Neuronal stem cell (in vitro differentiated cells): ENCODE measurements around the gene C4A.
"Not testable (repeated sequence)": the region's sequence is repeated elsewhere in the genome, so short reads cannot be mapped to it uniquely, and the experiment has no call there.

ENCODE experiments used
- DNase-seq: peaks from one replicate; pipeline ENCODE4 v3.0.0-alpha.2; 2013; ENCODE audit warnings: low spot score
- H2AFZ ChIP-seq: one replicate; pipeline ENCODE4 v1.6.1; 2013; ENCODE audit warnings: mild to moderate bottlenecking, low read length, inconsistent platforms
- H2AK5ac ChIP-seq: 2 replicates; pipeline ENCODE4 v1.6.1; 2013; ENCODE audit warnings: low read depth, mild to moderate bottlenecking, inconsistent platforms, low read length, moderate library complexity, mixed read lengths
- H2BK120ac ChIP-seq: 2 replicates; pipeline ENCODE4 v1.6.1; 2013; ENCODE audit warnings: low read depth, mild to moderate bottlenecking, inconsistent platforms, low read length, moderate library complexity, mixed read lengths
- H2BK12ac ChIP-seq: one replicate; pipeline ENCODE4 v1.6.1; 2013; ENCODE audit warnings: low read length, inconsistent platforms
- H2BK15ac ChIP-seq: 2 replicates; pipeline ENCODE4 v1.6.1; 2013; ENCODE audit warnings: mild to moderate bottlenecking, low read length, inconsistent platforms, mixed read lengths
- H2BK5ac ChIP-seq: one replicate; pipeline ENCODE4 v1.6.1; 2013; ENCODE audit warnings: inconsistent platforms, mild to moderate bottlenecking, low read length, moderate library complexity
- H3K14ac ChIP-seq: one replicate; pipeline ENCODE4 v1.6.1; 2013; ENCODE audit warnings: low read length, inconsistent platforms
- H3K18ac ChIP-seq: 2 replicates; pipeline ENCODE4 v1.6.1; 2013; ENCODE audit warnings: low read length, inconsistent platforms
- H3K23ac ChIP-seq: 2 replicates; pipeline ENCODE4 v1.6.1; 2013; ENCODE audit warnings: low read depth, mild to moderate bottlenecking, mixed read lengths, low read length, inconsistent platforms; ENCODE audit not compliant: poor library complexity
- H3K27ac ChIP-seq: replicated peaks from 3 replicates; pipeline ENCODE4 v1.5.1; 2013; ENCODE audit warnings: low read length, inconsistent platforms
- H3K27me3 ChIP-seq, 3 experiments: 2 replicates each; pipeline ENCODE4 v1.6.1; 2013; ENCODE audit warnings: low read length in 3 of 3, mild to moderate bottlenecking in 2 of 3, inconsistent platforms in 1 of 3, low read depth in 1 of 3, mixed read lengths in 1 of 3, moderate library complexity in 1 of 3; ENCODE audit not compliant: control insufficient read depth in 3 of 3, insufficient read depth in 3 of 3
- H3K36me3 ChIP-seq, 2 donors: replicated peaks in 1 of 2; 2 replicates each; pipeline ENCODE4 v1.6.1; 2013; ENCODE audit warnings: low read length in 2 of 2; ENCODE audit not compliant: control insufficient read depth in 2 of 2, insufficient read depth in 2 of 2
- H3K4ac ChIP-seq: 2 replicates; pipeline ENCODE4 v1.6.1; 2013; ENCODE audit warnings: inconsistent platforms, mild to moderate bottlenecking, low read length, moderate library complexity
- H3K4me1 ChIP-seq, 2 donors: 1 replicate in 1 of 2; 2 replicates in 1 of 2; pipeline ENCODE4 v1.6.1; 2013; ENCODE audit warnings: low read length in 2 of 2, low read depth in 1 of 2; ENCODE audit not compliant: control insufficient read depth in 2 of 2, insufficient read depth in 1 of 2
- H3K4me2 ChIP-seq: one replicate; pipeline ENCODE4 v1.6.1; 2013; ENCODE audit warnings: mild to moderate bottlenecking, low read length, inconsistent platforms; ENCODE audit not compliant: insufficient read depth, poor library complexity, severe bottlenecking
- H3K4me3 ChIP-seq, 2 donors: 2 replicates each; pipeline ENCODE4 v1.5.1; 2013; ENCODE audit warnings: low read length in 2 of 2, mild to moderate bottlenecking in 2 of 2, inconsistent platforms in 1 of 2, moderate library complexity in 1 of 2
- H3K79me1 ChIP-seq: one replicate; pipeline ENCODE4 v1.6.1; 2013; ENCODE audit warnings: low read depth, mild to moderate bottlenecking, inconsistent platforms, low read length, moderate library complexity
- H3K9ac ChIP-seq: one replicate; pipeline ENCODE4 v1.6.1; 2013; ENCODE audit warnings: mild to moderate bottlenecking, low read depth, low read length, inconsistent platforms; ENCODE audit not compliant: poor library complexity
- H3K9me3 ChIP-seq, 2 donors: replicated peaks in 1 of 2; 2 replicates each; pipeline versions ENCODE3 to v1.6.1; 2013; ENCODE audit warnings: low read length in 2 of 2, mild to moderate bottlenecking in 2 of 2, inconsistent platforms in 1 of 2, low read depth in 1 of 2, mixed read lengths in 1 of 2, moderate library complexity in 1 of 2; ENCODE audit not compliant: control insufficient read depth in 2 of 2, insufficient read depth in 1 of 2
- H4K8ac ChIP-seq: one replicate; pipeline ENCODE4 v1.6.1; 2013; ENCODE audit warnings: low read depth, mild to moderate bottlenecking, inconsistent platforms, low read length, moderate library complexity
- H4K91ac ChIP-seq: one replicate; pipeline ENCODE4 v1.6.1; 2013; ENCODE audit warnings: low read length, low read depth, mild to moderate bottlenecking, inconsistent platforms; ENCODE audit not compliant: poor library complexity
- WGBS, 2 donors: extraction: QIAGEN DNeasy Blood & Tissue Kit; methylation state at CpG; one replicate each; pipeline ENCODE4 v1.1.7; 2013; ENCODE audit warnings: missing lambda C conversion rate in 2 of 2, mixed read lengths in 1 of 2; ENCODE audit not compliant: insufficient read length in 2 of 2, insufficient replicate concordance in 1 of 2; ENCODE audit errors: extremely low coverage in 2 of 2; 5-methylcytosine and 5-hydroxymethylcytosine counted together

Gene C4A

DNA sequence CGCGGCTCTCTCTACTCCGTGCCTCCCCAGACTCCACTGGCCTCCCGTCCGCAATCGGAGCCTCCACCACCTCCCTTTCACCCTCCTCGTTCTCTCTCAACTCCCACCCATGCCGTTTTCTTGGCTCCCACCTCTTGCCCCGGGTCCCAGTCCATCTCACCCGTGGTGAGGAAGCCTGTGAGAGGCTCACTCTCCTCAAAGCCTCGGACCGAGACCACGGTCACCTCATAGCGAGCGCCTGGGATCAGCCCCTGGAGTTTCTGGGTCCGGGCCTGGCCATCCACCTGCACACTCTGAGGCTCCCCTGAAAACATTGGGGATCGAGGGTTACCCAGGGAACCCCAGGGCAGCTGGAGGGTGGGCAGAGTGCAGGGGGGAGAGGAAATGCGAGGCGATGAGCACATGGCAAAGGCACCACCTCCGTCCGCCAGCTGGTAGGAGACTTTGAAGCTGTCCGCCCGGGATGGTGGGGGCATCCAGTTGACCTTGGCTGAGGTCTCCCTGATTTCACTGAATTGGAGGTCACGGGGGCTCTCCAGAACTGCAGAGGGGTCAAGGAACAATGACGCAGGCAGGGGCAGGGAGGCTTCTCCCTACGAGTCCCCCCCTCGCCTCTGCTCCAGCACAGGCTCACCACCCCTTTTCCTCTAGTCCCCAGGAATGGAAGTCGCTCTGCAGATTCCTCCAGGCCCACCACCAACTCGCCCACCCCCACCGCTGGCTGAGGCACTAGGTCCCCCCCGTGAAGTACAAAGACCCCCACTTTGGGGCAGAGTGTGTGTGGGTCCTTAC lies 61.9 kb downstream of the C4A start:
- H3K4me3 ChIP-seq, H3K9me3 ChIP-seq, H3K36me3 ChIP-seq, H3K27me3 ChIP-seq, H3K9ac ChIP-seq, H2BK12ac ChIP-seq, H2BK15ac ChIP-seq, H3K79me1 ChIP-seq, H3K14ac ChIP-seq, H3K4me2 ChIP-seq, H4K91ac ChIP-seq, H3K18ac ChIP-seq, DNase-seq, H3K4ac ChIP-seq, H2BK5ac ChIP-seq, H3K23ac ChIP-seq, H2BK120ac ChIP-seq, H3K27ac ChIP-seq, H4K8ac ChIP-seq, H2AK5ac ChIP-seq, H2AFZ ChIP-seq: not testable (repeated sequence)
- no CpG with 5 or more reads among the region's 31 CpGs for whole genome bisulfite sequencing, 2 donors
- peaks cover 14 to 21% of the 10 kb centered on the region in 2 donors for H3K4me1 ChIP-seq

DNA sequence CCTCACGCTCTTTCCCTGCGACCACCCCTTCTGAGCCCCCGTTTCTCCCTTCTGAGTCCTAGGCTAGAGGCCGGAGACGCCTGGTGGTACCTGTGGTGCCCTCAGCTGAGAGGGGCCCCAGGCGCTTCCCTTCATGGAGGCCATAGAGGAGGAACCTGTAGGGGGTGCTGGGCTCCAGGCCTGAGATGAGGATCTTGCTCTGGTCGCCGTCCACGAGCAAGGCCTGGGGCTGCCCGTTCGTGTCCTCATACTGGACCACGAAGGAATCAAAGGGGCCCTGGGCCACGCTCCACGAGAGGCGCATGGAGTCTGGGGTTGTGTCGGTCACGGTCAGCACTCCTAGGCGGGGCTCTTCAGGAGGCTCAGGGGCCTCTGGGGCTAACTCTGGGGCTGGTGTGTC lies 63.1 kb downstream of the C4A start:
- not testable (repeated sequence) for H3K9ac ChIP-seq, H2BK5ac ChIP-seq

GRCh38 chr6:32045811-32046449 lies 64.1 kb downstream of the C4A start:
- no peak overlapping the region for H2BK120ac ChIP-seq
- no peak overlapping the region for H3K27ac ChIP-seq
- no peak overlapping the region for H3K4me2 ChIP-seq
- peak overlapping the region; percentile 75 for H2AFZ ChIP-seq
- H2BK12ac ChIP-seq: peak overlapping the region; percentile 94
- no peak overlapping the region for H3K4me3 ChIP-seq
- peak overlapping the region; percentile 93 for H2AK5ac ChIP-seq
- no CpG with 5 or more reads among the region's 22 CpGs for WGBS, 2 donors
- H4K91ac ChIP-seq: peak overlapping the region; percentile 1
- no peak overlapping the region for H3K9ac ChIP-seq
- no peaks in the 10 kb centered on the region for H3K9me3 ChIP-seq
- H3K27me3 ChIP-seq: peaks cover 0 to 2% (median 0%) of the 10 kb centered on the region in 3 experiments
- no peaks in the 10 kb centered on the region for H3K79me1 ChIP-seq
- no peak for DNase-seq
- peak overlapping the region; percentile 76 for H2BK5ac ChIP-seq
- no peak overlapping the region for H3K4ac ChIP-seq
- no peak overlapping the region for H4K8ac ChIP-seq
- no peak overlapping the region for H3K14ac ChIP-seq
- no peak overlapping the region for H2BK15ac ChIP-seq
- H3K23ac ChIP-seq: no peak overlapping the region
- H3K4me1 ChIP-seq: peaks cover 14 to 21% of the 10 kb centered on the region in 2 donors
- H3K18ac ChIP-seq: peak overlapping the region; percentile 2
- H3K36me3 ChIP-seq: no peaks in the 10 kb centered on the region

More for the DNA sequence above, 63.1 kb downstream of the C4A start:
- not testable (repeated sequence) for H2BK15ac ChIP-seq, H3K4me2 ChIP-seq, H2AFZ ChIP-seq, H3K18ac ChIP-seq, H4K91ac ChIP-seq, H3K36me3 ChIP-seq, H3K14ac ChIP-seq, DNase-seq, H3K27ac ChIP-seq, H3K27me3 ChIP-seq, H2AK5ac ChIP-seq, H2BK120ac ChIP-seq, H2BK12ac ChIP-seq, H3K9me3 ChIP-seq, H3K4ac ChIP-seq, H3K4me3 ChIP-seq, H4K8ac ChIP-seq, H3K23ac ChIP-seq, H3K79me1 ChIP-seq
- no CpG with 5 or more reads among the region's 18 CpGs for WGBS, 2 donors
- peaks cover 14 to 21% of the 10 kb centered on the region in 2 donors for H3K4me1 ChIP-seq

GRCh38 chr6:32046450-32047083 lies 64.7 kb downstream of the C4A start:
- Histone ChIP-seq H3K9me3 (no peaks in the 10 kb centered on the region), H2AFZ (peak overlapping the region; percentile 75), H3K4ac (no peak overlapping the region), H3K27me3 (peaks cover 0 to 9% (median 0%) of the 10 kb centered on the region in 3 experiments), H3K23ac (peak overlapping the region; percentile 73), H4K8ac (no peak overlapping the region), H3K14ac (peak overlapping the region; percentile 89), H3K18ac (peak overlapping the region; percentile 83), H3K4me2 (no peak overlapping the region), H3K27ac (no peak overlapping the region), H3K4me3 (no peak overlapping the region), H2BK5ac (peak overlapping the region; percentile 76), H2AK5ac (peak overlapping the region; percentile 93), H3K36me3 (no peaks in the 10 kb centered on the region), H4K91ac (peak overlapping the region; percentile 1), H2BK12ac (peak overlapping the region; percentile 94), H2BK15ac (no peak overlapping the region), H2BK120ac (no peak overlapping the region), H3K4me1 (peaks cover 14 to 21% of the 10 kb centered on the region in 2 donors), H3K9ac (peak overlapping the region; percentile 15), H3K79me1 (no peaks in the 10 kb centered on the region)
- DNase-seq: peak; percentile 51
- WGBS, 2 donors: no CpG with 5 or more reads among the region's 14 CpGs
